ENCODE results near the gene PRR20G.

DNA sequence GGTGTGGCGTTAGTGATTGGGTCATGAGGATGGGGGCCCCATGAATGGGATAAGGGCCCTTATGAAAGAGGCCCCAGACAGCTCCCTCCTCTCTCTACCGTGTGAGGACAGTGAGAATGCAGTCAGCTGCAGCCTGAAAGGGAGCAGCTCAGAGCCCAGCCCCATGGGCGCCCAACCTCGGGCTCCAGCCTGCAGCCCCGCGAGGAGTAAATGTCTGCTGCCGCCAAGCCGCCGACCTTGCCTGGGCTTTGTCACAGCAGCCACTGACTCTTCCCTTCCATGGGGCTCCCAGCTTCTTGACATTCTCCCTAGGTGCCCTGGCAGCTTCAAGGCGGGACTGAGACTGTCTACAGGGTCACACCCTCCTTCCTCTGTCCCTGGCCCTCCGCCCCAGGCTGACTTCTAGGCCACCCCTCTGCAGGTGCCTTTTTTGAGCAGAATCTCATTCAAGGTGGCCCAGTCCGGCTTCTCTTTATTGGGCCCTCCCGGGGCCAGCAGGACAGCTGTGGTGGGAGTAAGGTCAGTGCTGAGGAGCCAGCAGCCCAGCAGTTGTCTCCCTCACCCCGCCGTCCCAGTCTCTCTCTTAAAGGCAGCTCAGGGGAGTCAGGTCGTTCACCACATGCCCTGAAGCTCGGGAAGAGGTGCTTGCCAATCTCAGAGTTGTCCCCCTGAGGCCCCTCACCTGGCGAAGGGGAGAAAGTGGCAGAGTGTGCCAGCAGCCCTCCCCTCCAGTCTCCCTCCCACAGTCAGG lies 18.7 kb upstream of the PRR20G start:
- TF ChIP-seq CTCF (conservative IDR thresholded peaks at IDR 0.05; ENCODE audit: low read depth in 2 of 2) (no peak), EZH2 (IDR thresholded peaks at IDR 0.05; ENCODE audit: low read depth, unreplicated experiment) (no peak), EZH2phosphoT487 (IDR thresholded peaks at IDR 0.05; ENCODE audit: unreplicated experiment) (no peak), POLR2AphosphoS5 (IDR thresholded peaks at IDR 0.05; ENCODE audit: low read depth) (no peak), STAT1 (IDR thresholded peaks at IDR 0.05; ENCODE audit: unreplicated experiment) (no peak), ZNF331 (CRISPR knock-in tag; IDR thresholded peaks at IDR 0.05; ENCODE audit: low read depth) (no peak), JUNB (IDR thresholded peaks at IDR 0.05; ENCODE audit: unreplicated experiment) (no peak), CREB1 (CRISPR knock-in tag; IDR thresholded peaks at IDR 0.05; ENCODE audit: low read depth) (no peak), ZNF114 (CRISPR knock-in tag; IDR thresholded peaks at IDR 0.05) (no peak), NANOG (IDR thresholded peaks at IDR 0.05; ENCODE audit: borderline replicate concordance) (no peak)
- TF ChIP-seq, protein P1, sequence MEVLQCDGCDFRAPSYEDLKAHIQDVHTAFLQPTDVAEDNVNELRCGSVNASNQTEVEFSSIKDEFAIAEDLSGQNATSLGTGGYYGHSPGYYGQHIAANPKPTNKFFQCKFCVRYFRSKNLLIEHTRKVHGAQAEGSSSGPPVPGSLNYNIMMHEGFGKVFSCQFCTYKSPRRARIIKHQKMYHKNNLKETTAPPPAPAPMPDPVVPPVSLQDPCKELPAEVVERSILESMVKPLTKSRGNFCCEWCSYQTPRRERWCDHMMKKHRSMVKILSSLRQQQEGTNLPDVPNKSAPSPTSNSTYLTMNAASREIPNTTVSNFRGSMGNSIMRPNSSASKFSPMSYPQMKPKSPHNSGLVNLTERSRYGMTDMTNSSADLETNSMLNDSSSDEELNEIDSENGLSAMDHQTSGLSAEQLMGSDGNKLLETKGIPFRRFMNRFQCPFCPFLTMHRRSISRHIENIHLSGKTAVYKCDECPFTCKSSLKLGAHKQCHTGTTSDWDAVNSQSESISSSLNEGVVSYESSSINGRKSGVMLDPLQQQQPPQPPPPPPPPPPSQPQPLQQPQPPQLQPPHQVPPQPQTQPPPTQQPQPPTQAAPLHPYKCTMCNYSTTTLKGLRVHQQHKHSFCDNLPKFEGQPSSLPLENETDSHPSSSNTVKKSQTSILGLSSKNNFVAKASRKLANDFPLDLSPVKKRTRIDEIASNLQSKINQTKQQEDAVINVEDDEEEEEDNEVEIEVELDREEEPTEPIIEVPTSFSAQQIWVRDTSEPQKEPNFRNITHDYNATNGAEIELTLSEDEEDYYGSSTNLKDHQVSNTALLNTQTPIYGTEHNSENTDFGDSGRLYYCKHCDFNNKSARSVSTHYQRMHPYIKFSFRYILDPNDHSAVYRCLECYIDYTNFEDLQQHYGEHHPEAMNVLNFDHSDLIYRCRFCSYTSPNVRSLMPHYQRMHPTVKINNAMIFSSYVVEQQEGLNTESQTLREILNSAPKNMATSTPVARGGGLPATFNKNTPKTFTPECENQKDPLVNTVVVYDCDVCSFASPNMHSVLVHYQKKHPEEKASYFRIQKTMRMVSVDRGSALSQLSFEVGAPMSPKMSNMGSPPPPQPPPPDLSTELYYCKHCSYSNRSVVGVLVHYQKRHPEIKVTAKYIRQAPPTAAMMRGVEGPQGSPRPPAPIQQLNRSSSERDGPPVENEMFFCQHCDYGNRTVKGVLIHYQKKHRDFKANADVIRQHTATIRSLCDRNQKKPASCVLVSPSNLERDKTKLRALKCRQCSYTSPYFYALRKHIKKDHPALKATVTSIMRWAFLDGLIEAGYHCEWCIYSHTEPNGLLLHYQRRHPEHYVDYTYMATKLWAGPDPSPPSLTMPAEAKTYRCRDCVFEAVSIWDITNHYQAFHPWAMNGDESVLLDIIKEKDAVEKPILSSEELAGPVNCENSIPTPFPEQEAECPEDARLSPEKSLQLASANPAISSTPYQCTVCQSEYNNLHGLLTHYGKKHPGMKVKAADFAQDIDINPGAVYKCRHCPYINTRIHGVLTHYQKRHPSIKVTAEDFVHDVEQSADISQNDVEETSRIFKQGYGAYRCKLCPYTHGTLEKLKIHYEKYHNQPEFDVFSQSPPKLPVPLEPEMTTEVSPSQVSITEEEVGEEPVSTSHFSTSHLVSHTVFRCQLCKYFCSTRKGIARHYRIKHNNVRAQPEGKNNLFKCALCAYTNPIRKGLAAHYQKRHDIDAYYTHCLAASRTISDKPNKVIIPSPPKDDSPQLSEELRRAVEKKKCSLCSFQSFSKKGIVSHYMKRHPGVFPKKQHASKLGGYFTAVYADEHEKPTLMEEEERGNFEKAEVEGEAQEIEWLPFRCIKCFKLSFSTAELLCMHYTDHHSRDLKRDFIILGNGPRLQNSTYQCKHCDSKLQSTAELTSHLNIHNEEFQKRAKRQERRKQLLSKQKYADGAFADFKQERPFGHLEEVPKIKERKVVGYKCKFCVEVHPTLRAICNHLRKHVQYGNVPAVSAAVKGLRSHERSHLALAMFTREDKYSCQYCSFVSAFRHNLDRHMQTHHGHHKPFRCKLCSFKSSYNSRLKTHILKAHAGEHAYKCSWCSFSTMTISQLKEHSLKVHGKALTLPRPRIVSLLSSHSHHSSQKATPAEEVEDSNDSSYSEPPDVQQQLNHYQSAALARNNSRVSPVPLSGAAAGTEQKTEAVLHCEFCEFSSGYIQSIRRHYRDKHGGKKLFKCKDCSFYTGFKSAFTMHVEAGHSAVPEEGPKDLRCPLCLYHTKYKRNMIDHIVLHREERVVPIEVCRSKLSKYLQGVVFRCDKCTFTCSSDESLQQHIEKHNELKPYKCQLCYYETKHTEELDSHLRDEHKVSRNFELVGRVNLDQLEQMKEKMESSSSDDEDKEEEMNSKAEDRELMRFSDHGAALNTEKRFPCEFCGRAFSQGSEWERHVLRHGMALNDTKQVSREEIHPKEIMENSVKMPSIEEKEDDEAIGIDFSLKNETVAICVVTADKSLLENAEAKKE (CRISPR knock-in tag; IDR thresholded peaks at IDR 0.05), result no peak
- TF ChIP-seq, protein P2, sequence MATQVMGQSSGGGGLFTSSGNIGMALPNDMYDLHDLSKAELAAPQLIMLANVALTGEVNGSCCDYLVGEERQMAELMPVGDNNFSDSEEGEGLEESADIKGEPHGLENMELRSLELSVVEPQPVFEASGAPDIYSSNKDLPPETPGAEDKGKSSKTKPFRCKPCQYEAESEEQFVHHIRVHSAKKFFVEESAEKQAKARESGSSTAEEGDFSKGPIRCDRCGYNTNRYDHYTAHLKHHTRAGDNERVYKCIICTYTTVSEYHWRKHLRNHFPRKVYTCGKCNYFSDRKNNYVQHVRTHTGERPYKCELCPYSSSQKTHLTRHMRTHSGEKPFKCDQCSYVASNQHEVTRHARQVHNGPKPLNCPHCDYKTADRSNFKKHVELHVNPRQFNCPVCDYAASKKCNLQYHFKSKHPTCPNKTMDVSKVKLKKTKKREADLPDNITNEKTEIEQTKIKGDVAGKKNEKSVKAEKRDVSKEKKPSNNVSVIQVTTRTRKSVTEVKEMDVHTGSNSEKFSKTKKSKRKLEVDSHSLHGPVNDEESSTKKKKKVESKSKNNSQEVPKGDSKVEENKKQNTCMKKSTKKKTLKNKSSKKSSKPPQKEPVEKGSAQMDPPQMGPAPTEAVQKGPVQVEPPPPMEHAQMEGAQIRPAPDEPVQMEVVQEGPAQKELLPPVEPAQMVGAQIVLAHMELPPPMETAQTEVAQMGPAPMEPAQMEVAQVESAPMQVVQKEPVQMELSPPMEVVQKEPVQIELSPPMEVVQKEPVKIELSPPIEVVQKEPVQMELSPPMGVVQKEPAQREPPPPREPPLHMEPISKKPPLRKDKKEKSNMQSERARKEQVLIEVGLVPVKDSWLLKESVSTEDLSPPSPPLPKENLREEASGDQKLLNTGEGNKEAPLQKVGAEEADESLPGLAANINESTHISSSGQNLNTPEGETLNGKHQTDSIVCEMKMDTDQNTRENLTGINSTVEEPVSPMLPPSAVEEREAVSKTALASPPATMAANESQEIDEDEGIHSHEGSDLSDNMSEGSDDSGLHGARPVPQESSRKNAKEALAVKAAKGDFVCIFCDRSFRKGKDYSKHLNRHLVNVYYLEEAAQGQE (IDR thresholded peaks at IDR 0.05; ENCODE audit: unreplicated experiment), result no peak
- TF ChIP-seq, protein P3, sequence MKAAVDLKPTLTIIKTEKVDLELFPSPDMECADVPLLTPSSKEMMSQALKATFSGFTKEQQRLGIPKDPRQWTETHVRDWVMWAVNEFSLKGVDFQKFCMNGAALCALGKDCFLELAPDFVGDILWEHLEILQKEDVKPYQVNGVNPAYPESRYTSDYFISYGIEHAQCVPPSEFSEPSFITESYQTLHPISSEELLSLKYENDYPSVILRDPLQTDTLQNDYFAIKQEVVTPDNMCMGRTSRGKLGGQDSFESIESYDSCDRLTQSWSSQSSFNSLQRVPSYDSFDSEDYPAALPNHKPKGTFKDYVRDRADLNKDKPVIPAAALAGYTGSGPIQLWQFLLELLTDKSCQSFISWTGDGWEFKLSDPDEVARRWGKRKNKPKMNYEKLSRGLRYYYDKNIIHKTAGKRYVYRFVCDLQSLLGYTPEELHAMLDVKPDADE (IDR thresholded peaks at IDR 0.05), result no peak

Measured in GM23338 (cell line).